AG04449 (cell line): ENCODE measurements around the gene CNP.

Experiments
- CTCF ChIA-PET: fragments of 350-600 bp; formaldehyde crosslinking; extraction: SDS; loops from one replicate; lab custom pipeline; 2021; ENCODE audit warnings: antibody characterized with exemption; lab: Yijun Ruan, JAX
- POLR2A ChIA-PET: fragments of 400-600, 350-600 bp; formaldehyde crosslinking; extraction: SDS; loops from one replicate; lab custom pipeline; 2020; ENCODE audit warnings: antibody characterized with exemption, inconsistent platforms; lab: Yijun Ruan, JAX
- DNase-seq: peaks from one replicate; pipeline ENCODE4 v3.0.0-alpha.2; 2010; ENCODE audit warnings: low read depth, low spot score
- H3K4me3 ChIP-seq: 2 replicates; pipeline ENCODE4 v1.5.1; 2011; ENCODE audit warnings: low read depth, mild to moderate bottlenecking, control low read depth, low read length
- CTCF ChIP-seq: IDR thresholded peaks from one replicate; pipeline ENCODE4 v1.5.1; 2011; ENCODE audit warnings: mild to moderate bottlenecking, moderate library complexity, low read length, control low read depth, inconsistent platforms; ENCODE audit not compliant: insufficient read depth; ENCODE audit errors: missing control alignments

CNP gene

GRCh38 chr17:41974658-41975057 is 8.1 kb downstream of the CNP start:
- no peak for DNase-seq
- no peak overlapping the region for H3K4me3 ChIP-seq
- TF ChIP-seq CTCF = no peak
- CTCF ChIA-PET = interaction anchor here (1.4 to 3.4 kb wide), 3 partner anchors 12 to 94 kb away, joined by 3 to 17 read pairs (median 10); partner anchors contain the start of genes DNAJC7 and NKIRAS2
- POLR2A ChIA-PET = interaction anchor here (2.0 to 3.2 kb wide), 2 partner anchors 8 to 43 kb away, joined by 6 to 12 read pairs; partner anchors contain the start of genes CNP and DNAJC7

- TF ChIP-seq CTCF = no peak
- DNase-seq = no peak
- H3K4me3 ChIP-seq = no peak overlapping the region
- ChIA-PET POLR2A (interaction anchor here (3.2 kb wide), 1 partner anchor 9 kb away, joined by 12 read pairs; the partner anchor contains the start of gene CNP), CTCF (interaction anchor here (1.4 to 3.4 kb wide), 4 partner anchors 13 to 93 kb away, joined by 3 to 17 read pairs (median 8); partner anchors contain the start of genes DNAJC7 and NKIRAS2)
Observed at GRCh38 chr17:41975099-41976083, 8.8 kb downstream of the CNP start.

GRCh38 chr17:41976142-41976768 is 9.7 kb downstream of the CNP start:
- no peak for TF ChIP-seq CTCF
- no peak for DNase-seq
- POLR2A ChIA-PET = interaction anchor here (3.2 kb wide), 1 partner anchor 10 kb away, joined by 12 read pairs; the partner anchor contains the start of gene CNP
- CTCF ChIA-PET = interaction anchor here (1.5 to 2.8 kb wide), 3 partner anchors 13 to 43 kb away, joined by 5 to 17 read pairs (median 6); partner anchors contain the start of genes DNAJC7 and NKIRAS2
- H3K4me3 ChIP-seq = no peak overlapping the region

GRCh38 chr17:41977991-41978390 is 11.4 kb downstream of the CNP start:
- ChIA-PET POLR2A (no interaction called here), CTCF (interaction anchor here (1.0 to 2.0 kb wide), 3 partner anchors 13 to 45 kb away, joined by 3 to 6 read pairs (median 5); no protein-coding TSS in a partner anchor)
- no peak for DNase-seq
- no peak overlapping the region for H3K4me3 ChIP-seq
- TF ChIP-seq CTCF = no peak

GRCh38 chr17:41982026-41982760 is 15.6 kb downstream of the CNP start:
- H3K4me3 ChIP-seq = no peak overlapping the region
- no peak for DNase-seq
- TF ChIP-seq CTCF = no peak
- POLR2A ChIA-PET = no interaction called here
- CTCF ChIA-PET = interaction anchor here (1.3 to 2.3 kb wide), 2 partner anchors 16 to 38 kb away, joined by 4 to 10 read pairs; partner anchors contain the start of gene NKIRAS2
